SIG-M5 treated with dmso at 0.1 percent for 504 hours (cell line): ENCODE data around the gene STARD13.

Source experiments
- DNase-seq: peaks from one replicate; lab custom pipeline; 2025; ENCODE audit not compliant: unreplicated experiment; lab: John Stamatoyannopoulos, UW

STARD13 gene

DNA sequence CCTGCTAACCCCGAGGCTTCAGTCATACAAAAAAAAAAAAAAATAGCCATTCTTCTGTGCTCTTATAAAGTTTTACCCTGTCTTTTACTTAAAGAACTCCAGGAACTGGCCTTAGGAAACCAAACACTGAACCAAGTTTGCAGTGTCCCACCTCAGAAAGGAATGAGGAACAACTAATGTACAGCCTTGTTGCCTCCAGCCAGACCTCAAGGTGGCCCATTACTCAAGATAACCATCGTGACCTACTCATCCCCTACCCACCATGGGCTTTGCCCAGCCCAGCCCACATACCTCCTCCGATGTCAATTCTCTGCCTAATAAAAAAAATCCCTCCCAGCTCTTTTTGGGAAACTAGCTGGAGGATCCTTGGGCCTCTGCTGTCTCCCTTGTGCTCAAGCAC, 133.2 kb downstream of the STARD13 start:
- DNase-seq: no peak

- DNase-seq: no peak
Observed at GRCh38 chr13:33150662-33151061, 134.9 kb downstream of the STARD13 start.

GRCh38 chr13:33150126-33150525, 135.4 kb downstream of the STARD13 start:
- DNase-seq: no peak

DNA sequence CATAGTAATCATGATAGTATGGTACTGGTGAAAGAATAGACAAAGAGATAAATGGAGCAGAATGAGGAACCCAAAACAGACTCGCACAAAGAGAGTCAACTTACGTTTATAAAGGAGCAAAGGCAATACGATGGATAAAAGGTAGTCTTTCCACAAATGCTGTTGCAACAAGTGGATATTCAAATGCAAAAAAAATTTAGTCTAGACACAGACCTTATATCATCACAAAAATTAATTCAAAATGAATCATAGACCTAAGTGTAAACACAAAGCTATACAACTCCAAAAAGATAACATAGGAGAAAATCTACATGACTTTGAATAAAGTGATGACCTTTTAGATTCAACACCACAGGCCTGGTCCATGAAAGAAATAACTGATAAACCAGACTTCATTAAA, 137.7 kb downstream of the STARD13 start:
- DNase-seq: no peak

DNA sequence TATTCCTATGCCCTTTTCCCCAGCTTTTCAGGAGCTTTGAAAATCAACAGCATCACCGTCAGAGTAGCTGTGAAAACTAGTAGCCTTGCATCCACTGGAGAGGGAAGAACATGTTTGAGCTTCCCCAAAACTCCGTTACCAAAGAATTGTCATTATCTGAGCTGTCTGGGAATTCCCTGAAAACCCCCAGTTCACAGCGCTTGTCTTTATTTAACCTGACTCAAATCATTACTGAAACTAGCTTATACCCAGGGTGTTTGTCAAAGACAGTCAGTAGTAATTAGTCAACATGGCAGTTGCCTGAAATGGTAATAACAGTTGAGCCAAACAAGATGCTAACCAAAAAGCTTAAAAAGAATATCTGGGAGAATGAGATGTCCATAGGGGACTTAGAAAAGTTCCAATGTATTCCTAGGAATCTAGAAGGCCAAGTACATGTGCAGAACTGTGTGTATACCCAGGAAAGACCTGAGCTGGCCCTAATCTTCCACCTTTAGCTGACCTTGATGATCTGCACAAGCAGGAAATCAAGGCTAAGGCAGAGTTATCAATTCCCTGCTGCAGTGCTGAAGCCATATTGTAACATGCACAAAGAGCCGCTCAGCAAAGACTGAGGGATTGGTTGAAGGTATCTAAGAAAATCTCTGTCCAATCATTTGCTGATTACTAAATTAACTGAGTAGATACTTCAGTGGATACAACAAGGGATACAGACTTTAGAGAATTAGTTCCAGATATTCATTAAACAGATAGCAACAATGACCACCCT, 138.5 kb downstream of the STARD13 start:
- DNase-seq: no peak

DNA sequence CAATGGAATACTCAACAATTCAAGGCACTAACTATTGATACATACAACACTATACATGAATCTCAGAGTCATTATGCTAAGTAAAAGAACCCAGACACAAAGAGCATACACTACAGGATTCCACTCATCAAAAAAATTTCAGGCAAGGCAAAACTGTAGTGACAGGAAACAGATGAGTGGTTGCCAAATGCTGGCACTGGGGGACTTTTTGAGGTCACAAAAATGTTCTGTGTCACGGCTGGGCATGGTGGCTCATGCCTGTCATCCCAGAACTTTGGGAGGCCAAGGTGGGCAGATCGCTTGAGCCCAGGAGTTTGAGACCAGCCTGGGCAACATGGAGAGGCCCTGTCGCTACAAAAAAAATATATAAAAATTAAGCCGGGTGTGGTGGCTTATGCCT, 139.9 kb downstream of the STARD13 start:
- no peak for DNase-seq

GRCh38 chr13:33144358-33144784, 141.2 kb downstream of the STARD13 start:
- DNase-seq: no peak

- no peak for DNase-seq
Observed at GRCh38 chr13:33139780-33140535, 145.6 kb downstream of the STARD13 start.

DNA sequence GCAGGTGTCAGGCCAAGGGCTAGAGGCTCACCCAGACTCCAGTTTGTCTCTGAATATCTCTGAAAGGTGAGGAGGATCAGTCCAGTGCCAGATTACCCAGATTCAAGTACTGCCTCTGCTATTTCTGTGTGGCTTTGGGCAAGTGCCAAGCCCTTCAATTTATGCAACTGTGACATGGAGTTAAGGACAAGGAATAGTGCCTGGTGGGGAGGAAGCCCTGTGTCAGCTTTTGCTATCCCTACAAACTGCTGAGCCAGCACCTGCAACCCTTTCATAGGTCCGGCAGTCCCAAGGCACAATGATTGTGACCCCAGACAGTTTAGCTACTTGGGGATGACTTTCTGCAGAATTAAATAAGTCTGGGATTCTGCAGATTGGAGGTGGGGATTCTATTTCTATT, 146.4 kb downstream of the STARD13 start:
- no peak for DNase-seq

- no peak for DNase-seq
Observed at GRCh38 chr13:33138441-33138840, 147.1 kb downstream of the STARD13 start.

DNA sequence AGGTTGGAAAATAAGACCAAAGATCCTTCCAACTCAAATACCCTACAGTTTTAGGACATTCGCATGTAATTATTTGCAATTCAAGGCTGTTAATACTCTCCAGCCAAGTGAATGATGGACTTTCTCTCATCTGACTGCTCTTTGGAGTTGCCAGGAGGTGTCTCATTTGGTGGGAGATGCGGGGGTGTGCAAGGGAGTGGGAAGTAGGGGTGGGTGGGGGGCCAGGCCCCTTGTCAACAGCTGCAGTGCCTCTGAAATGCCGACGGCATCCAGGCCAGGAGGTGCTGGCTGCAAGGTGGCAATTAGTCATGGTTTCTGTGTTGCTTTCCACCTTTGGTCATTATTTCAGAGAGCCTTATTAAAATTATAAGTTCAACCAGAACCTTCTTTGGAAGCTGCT, 147.8 kb downstream of the STARD13 start:
- DNase-seq: no peak

DNA sequence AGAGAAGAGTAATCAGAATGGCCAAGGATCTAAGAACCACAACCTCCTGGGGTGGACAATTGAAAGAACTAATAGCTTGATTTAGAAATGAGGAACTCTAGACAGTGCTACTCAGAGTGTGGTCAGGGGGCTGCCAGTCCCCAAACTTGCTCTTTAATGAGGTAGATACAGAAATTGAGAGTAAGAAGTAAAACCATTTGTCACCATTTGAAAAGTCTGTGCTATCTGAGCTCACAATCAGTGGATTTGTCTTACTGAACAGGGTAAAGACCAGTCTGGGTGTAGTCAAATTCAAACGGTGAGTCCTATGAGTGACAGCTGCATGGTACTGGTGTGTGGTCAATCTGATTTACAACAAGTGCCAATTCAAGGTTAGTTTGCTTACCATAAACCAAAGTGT, 150.5 kb downstream of the STARD13 start:
- DNase-seq: no peak

- no peak for DNase-seq
Observed at GRCh38 chr13:33134213-33134612, 151.3 kb downstream of the STARD13 start.

- no peak for DNase-seq
Observed at GRCh38 chr13:33132644-33133440, 152.7 kb downstream of the STARD13 start.

GRCh38 chr13:33129886-33130285, 155.7 kb downstream of the STARD13 start:
- DNase-seq: no peak

- DNase-seq: no peak
Observed at GRCh38 chr13:33129094-33129832, 156.3 kb downstream of the STARD13 start.

- DNase-seq: no peak
Observed at GRCh38 chr13:33128134-33128533, 157.4 kb downstream of the STARD13 start.

DNA sequence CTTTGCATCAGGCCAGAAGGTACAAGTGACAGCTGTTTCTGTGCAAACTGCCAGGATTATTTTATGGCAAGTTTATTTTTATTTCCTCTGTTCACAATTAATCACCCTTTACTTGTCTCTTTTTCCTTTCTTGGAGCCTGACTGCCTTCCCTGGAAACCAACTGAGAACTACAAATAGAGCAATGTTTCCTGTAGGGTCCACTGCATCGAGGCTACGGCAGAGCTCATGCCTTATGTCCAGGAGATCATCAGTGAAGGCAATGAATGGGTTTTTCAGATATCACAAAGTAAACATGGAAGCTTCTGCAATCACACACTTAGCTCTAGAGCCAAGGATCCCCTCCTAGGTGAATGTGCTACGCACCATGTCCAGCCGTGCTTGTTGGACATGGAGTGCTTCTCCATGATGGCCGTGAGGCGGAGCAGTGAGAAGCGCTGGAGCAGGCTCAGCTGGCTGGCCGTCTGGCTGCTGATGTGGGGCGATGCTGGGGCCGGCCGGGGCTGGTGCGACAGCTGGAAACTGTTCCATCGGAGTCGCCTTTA, 158.5 kb downstream of the STARD13 start:
- DNase-seq: no peak

DNA sequence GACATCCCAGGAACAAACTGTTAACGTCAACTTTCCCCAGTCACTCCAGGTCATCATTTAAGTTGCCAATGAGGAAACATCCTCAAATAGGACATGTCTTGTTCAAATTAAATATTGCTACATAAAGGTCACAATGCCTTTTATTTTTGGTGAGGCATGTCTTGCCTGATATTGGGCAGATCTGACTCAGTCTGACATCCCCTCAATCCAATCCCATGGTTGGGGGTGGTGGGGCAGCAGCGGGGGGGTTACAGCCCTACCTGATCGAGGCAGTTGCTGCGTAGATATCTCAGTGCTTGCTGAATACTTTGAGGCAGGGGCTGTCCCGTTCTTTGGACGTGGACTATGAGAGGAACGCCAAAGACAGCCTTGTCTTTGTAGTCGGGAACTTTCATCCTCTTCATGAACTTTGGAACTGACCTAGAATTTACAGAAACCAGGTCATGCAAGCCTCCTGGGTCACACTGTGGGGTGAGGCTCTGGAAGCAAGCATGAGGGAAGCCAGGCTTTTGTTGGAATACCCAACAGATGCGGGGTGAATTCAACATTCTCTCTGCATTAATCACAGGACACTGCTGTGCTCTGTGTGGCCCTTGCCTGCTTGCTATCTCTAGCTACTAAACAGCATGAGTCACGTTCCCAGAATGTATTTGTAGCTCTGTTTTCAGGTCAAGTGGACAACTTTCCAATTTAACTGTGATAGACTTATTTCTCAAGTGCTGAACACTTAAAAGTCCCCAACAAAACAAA, 159.6 kb downstream of the STARD13 start:
- no peak for DNase-seq
